ENCODE data around the gene SMARCD2.

Gene SMARCD2

GRCh38 chr17:63830904-63831491 lies 11.5 kb downstream of the SMARCD2 start:
- TF ChIP-seq, protein P1, sequence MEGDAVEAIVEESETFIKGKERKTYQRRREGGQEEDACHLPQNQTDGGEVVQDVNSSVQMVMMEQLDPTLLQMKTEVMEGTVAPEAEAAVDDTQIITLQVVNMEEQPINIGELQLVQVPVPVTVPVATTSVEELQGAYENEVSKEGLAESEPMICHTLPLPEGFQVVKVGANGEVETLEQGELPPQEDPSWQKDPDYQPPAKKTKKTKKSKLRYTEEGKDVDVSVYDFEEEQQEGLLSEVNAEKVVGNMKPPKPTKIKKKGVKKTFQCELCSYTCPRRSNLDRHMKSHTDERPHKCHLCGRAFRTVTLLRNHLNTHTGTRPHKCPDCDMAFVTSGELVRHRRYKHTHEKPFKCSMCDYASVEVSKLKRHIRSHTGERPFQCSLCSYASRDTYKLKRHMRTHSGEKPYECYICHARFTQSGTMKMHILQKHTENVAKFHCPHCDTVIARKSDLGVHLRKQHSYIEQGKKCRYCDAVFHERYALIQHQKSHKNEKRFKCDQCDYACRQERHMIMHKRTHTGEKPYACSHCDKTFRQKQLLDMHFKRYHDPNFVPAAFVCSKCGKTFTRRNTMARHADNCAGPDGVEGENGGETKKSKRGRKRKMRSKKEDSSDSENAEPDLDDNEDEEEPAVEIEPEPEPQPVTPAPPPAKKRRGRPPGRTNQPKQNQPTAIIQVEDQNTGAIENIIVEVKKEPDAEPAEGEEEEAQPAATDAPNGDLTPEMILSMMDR (IDR thresholded peaks at IDR 0.05), result no peak

DNA sequence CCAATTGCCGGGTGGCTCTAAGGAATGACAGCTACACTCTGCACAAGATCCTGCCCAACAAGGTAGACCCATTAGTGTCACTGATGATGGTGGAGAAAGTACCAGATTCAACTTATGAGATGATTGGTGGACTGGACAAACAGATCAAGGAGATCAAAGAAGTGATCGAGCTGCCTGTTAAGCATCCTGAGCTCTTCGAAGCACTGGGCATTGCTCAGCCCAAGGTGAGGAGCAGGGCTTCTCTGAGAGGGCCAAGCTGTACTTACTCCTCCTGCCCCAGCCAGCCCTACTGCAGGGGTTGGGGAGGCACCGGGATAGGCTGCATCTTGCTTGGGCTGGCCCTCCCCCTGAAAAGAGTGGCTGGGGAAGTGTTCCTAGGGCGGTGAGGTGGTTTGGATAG lies 12.2 kb downstream of the SMARCD2 start:
- TF ChIP-seq, protein P1 (IDR thresholded peaks at IDR 0.05), result no peak

- TF ChIP-seq, protein P1 (IDR thresholded peaks at IDR 0.05), result no peak
Measured at GRCh38 chr17:63828936-63829335, 13.5 kb downstream of the SMARCD2 start.

- TF ChIP-seq, protein P1 (IDR thresholded peaks at IDR 0.05), result no peak
Measured at GRCh38 chr17:63827801-63828221, 14.7 kb downstream of the SMARCD2 start.

- TF ChIP-seq, protein P1 (IDR thresholded peaks at IDR 0.05), result peak; percentile 45; the same call in 1 of the 2 replicates
Measured at GRCh38 chr17:63827002-63827800, 15.3 kb downstream of the SMARCD2 start, which contains the start of the genes FTSJ3 and PSMC5. FTSJ3 (minus strand) TSS chr17:63827663; CDS start chr17:63826902, 761 bp downstream. PSMC5 (plus strand) TSS chr17:63827431; CDS start chr17:63827491, 60 bp downstream.

DNA sequence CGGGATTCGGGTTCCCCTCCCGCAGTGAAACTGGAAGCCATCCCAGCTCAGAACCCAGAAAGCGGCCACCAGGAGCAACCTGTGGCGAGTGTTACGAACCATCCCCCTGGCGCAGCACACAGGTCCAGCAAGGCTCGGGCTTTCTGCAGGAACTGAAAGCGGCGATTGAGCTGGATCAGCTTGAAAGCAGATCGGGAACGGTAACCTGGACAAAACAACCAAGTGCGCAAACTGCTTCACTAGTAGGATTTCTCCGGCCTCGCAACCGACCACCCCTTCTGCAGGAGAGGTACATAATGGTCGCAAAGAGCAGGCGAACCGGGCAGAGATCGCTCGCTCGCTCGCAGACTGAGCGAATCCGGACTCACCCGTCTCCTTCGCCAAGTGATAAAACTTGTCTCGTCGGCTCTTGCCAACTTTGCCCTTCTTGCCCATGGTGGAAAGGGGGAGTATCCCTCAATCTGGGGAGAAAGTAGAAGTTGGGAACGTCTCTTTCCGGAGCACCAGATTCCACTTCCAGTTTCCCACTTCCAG lies 15.9 kb downstream of the SMARCD2 start:
- TF ChIP-seq, protein P1 (IDR thresholded peaks at IDR 0.05), result no peak

DNA sequence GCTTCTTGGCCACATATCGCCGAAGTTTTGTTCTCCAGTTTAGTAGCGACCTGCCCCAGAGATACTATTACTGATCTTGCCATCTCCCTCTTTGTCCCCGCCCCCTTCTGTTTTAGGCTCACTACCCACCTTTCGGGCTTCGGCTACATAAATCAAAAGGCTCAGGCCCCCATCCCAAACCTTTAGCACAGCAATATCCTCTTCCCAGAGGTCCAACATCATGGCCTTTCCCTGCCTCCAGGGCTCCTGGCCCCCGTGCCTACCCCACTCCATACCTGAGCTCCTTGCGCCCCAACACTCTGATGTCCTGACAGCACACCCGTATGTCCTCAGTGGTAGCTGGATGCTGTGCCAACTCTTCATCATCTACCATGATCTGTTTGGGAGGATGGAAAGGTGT lies 18.1 kb downstream of the SMARCD2 start:
- TF ChIP-seq, protein P1 (IDR thresholded peaks at IDR 0.05), result no peak

All from LNCAP (cell line).